Stimulated activated CD8-positive, alpha-beta memory T cell treated with anti-CD3 and anti-CD28 coated beads, Interleukin-7, amount 100 ng/mL, for 1 hour (primary cell): ENCODE results near the gene PCNX4.
A peak's percentile ranks its signal among the peaks of the same experiment; 100 is the strongest.

ENCODE experiments used
- DNase-seq, 2 donors: peaks; one replicate each; pipeline ENCODE4 v3.0.0-alpha.2; 2020; ENCODE audit warnings: low read depth in 2 of 2

The PCNX4 gene

DNA sequence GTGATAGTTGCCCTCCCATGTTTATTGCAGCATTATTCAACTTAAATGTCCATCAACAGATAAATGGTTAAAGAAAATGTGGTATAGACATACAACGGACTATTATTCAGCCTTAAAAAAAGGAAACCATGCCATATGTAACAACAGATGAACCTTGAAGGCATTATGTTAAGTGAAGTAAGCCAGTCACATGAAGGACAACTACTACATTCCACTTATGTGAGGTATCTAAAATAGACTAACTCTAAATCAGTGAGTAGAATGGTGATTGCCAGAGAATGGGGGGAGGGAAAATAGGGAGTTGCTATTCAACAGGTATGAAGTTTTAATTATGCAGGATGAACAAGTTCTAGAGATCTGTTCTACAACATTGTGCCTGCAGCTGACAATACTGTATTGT lies 10.1 kb downstream of the PCNX4 start:
- no peak for DNase-seq

GRCh38 chr14:60102389-60102788 lies 10.7 kb downstream of the PCNX4 start:
- no peak for DNase-seq

- DNase-seq = no peak
Observed at GRCh38 chr14:60106339-60106738, 14.6 kb downstream of the PCNX4 start.

DNA sequence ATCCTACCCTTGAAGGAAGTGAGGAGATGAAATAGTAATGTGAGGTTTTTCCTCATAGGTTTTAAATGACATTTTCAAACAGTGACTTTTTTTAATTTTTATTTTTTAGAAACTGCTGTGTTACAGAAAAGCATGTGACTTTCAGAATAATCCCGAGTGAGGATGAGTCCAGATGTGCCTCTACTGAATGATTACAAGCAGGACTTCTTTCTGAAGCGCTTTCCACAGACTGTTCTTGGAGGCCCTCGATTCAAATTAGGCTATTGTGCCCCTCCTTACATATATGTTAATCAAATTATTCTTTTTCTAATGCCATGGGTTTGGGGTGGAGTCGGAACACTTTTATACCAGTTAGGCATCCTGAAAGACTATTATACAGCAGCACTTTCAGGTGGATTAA lies 15.8 kb downstream of the PCNX4 start:
- no peak for DNase-seq

DNA sequence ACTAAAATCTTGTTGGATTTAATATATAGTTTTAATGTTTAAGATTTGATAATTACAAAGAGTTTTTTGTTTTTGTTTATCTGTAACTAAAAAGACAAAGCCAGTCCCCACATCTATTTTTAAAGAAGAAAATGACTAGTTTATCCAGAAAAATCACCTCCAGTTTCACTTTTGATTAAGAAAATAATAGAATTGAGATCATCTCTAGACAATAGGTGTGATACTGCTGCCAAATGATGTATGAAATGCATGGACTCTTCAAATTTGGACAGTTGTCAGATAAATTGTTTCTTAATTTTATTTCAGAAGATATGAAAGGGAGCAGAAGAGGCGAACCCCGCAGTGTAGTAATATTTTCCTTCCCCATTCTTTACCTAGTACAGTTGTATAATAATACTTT lies 20.0 kb downstream of the PCNX4 start:
- no peak for DNase-seq

GRCh38 chr14:60114881-60115280 lies 23.2 kb downstream of the PCNX4 start:
- no peak for DNase-seq

GRCh38 chr14:60116181-60116580 lies 24.5 kb downstream of the PCNX4 start:
- DNase-seq = no peak

- no peak for DNase-seq
Observed at GRCh38 chr14:60125918-60126317, 34.2 kb downstream of the PCNX4 start.

DNA sequence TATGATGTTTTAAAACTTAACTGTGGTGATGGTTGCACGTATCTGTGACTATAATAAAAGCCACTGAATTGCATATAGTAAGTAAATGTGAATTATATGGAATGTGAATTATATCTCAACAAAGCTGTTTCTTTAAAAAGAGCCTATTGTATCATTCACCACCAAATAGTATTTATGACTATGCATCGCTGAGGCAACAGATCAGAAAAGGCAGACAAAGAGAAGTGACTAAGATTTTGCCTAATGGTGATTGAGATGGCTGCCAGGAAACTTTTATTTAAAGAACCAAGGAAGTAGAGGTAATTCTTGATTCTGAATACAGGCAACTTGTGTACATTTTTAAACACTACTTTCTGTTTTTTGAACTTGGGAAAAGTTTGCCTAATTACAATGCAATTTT lies 41.8 kb downstream of the PCNX4 start:
- no peak for DNase-seq

- DNase-seq = no peak
Observed at GRCh38 chr14:60134702-60135101, 43.0 kb downstream of the PCNX4 start.

DNA sequence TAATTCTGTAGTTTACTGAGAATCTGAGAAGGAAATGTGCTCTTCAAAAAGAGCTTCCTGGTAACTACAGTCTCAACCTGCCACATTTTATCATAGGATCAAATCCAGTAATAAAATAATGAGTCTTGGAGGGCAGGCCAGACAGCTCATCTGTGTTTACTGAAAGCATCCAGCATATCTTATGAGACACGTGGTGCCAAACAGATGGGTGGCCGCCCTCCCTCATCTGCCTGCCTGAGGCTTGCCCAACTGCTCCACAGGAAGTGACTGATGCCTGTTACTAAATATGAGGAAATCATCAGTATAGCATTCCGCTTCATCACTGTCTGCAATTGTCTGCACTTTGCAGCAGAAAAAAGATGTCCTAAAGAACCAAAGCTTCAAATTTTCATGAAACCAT lies 60.0 kb downstream of the PCNX4 start:
- peak; percentile 32 to 34 for DNase-seq

GRCh38 chr14:60153991-60154390 lies 62.3 kb downstream of the PCNX4 start:
- DNase-seq = no peak

- no peak for DNase-seq
Observed at GRCh38 chr14:60154671-60155070, 62.9 kb downstream of the PCNX4 start.

- DNase-seq = no peak
Observed at GRCh38 chr14:60160422-60160821, 68.7 kb downstream of the PCNX4 start.

DNA sequence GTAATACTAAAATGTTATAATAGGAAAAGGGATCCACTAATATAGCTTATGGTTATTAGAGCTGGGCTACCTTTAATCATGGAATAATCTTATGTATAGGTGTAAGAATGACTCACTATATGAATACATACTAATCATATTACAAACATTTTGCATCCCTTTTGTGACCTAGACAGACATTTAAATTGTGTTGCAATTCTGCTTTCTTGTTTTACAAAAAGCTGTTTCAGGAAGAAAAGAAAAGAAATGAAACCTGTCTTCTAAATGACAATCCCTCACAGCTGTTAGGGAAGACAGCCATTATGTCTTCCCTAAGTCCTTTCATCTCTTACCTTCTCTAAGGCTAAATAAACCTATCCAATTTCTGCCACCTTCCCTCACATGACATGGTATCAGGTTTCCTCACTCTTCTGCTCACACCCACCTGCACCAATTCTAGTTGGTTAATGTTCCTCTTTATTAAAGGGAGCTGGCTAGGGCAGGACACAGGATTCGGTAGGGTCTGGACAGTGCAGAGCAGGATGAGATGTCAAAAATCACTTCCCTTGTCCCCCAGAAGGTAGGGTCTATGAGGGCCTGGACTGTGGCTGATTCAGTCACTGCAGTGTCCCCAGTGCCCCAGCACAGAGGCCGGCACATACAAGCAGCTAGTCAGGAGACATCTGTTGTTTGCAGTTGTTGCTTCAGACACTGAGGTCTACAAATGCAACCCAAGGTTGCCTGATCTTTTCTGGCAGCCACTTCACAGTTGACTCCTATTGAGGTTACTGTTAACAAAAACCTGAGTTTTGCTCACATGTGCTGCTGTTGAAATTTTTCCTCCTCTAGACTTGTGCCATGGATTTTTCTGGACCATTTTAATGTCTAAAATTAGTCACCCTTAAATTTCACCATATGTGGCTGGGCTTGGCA lies 69.7 kb downstream of the PCNX4 start:
- no peak for DNase-seq

DNA sequence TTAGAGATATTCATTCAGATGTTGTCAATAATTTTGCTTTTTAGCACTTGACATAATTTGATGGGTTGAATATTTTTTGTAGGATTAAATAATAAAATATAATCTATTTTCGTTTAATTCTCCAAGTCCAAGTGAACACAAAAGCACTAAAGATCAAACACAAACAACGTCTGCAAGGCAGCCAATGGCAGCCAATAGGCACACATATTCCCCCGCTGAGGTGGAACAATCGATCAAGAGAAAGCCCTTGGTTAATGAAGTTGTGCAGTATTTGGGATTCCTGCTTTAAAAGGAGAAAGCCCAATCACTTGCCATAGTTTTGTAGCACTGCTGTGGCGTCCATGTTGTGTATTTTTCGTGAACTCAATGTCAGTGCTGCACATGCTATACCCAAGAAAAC lies 72.0 kb downstream of the PCNX4 start:
- DNase-seq = no peak

DNA sequence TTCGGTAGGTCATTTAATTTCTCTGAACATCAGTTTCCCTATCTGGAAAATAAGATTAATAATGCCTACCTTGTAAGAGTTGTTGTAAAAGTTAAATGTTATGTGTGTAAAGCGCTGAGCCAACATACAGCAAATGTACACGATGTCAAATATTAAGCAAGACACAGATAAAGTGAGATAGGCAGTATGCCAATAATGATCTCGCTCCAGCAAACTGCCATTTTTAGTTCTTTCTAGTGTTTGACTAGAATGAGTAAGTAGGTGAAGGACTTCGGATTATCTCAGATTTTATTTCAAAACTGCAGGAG lies 72.6 kb downstream of the PCNX4 start:
- no peak for DNase-seq

- DNase-seq = peak; percentile 39 to 43
Observed at GRCh38 chr14:60164712-60165546, 73.2 kb downstream of the PCNX4 start, which contains the start of gene DHRS7. Gene DHRS7 (minus strand): TSS chr14:60165398. CDS start chr14:60165309, 89 bp downstream.

GRCh38 chr14:60165547-60165876 lies 73.8 kb downstream of the PCNX4 start:
- DNase-seq = no peak

- DNase-seq = no peak
Observed at GRCh38 chr14:60166142-60166541, 74.4 kb downstream of the PCNX4 start.

DNA sequence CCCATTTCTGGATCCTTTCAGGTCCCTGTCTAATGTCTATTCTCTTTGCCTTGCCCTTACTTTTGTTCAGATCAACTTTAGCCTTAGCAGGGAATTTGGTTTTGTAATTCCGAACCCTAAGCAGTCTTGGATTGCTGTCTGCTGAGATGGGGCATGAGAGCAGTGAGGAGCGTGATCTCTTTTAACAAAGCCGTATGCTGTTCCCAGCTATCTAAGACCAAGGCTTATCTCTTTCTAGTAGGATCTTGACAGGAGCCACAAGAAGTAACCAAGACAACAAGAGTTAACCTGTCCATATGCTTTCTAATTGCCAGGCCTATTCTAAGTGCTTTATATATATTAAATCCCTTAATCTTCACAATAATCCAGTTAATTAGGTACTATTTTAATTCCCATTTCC lies 78.0 kb downstream of the PCNX4 start:
- no peak for DNase-seq

GRCh38 chr14:60170948-60171347 lies 79.2 kb downstream of the PCNX4 start:
- DNase-seq = no peak

DNA sequence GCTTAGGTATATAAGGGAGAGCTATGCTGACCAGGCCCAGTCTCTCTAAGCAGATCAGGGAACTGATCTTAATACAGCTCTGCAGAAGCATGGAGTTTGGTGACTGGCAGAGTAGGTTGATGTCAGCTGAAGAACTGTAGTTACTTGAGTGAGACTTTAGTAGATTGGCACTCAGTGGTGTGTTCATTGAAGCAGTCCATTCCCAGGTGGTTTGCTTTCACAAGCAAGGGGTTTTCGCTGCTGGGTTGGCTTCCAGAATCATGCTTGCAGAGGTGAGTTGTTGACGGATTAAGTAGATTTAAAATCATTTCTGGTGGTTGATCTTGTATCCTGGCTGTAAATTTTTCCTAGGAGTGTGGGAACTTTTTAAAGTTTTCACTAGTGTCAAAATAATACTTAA lies 80.0 kb downstream of the PCNX4 start:
- DNase-seq = no peak
